CD8-positive, alpha-beta memory T cell (primary cell): ENCODE data around the gene PKIG. TPM values are rescaled to one million over a fixed set of nuclear protein-coding genes. Genes with fewer than 3 reads are reported as not detected.

Source experiments
- CTCF ChIA-PET: fragments of 350-600 bp; sonication (Branson Sonifier 250); formaldehyde crosslinking; loops from one replicate; lab custom pipeline; 2021; ENCODE audit warnings: antibody characterized with exemption; lab: Charles Lee
- POLR2A ChIA-PET: fragments of 350-600 bp; sonication (Branson Sonifier 250); formaldehyde crosslinking; loops from one replicate; lab custom pipeline; 2021; ENCODE audit warnings: antibody characterized with exemption; lab: Charles Lee
- DNase-seq, 5 donors: peaks; one replicate each; pipeline versions ENCODE4 v3.0.0 to v3.0.0-alpha.2; 2020 to 2022; ENCODE audit warnings: mixed read lengths in 1 of 5
- H3K27ac ChIP-seq: one replicate; pipeline ENCODE4 v1.7.0; 2013; ENCODE audit warnings: low read depth, mild to moderate bottlenecking, low read length, moderate library complexity
- H3K27me3 ChIP-seq: 2 replicates; pipeline ENCODE4 v1.7.0; 2013; ENCODE audit warnings: low read length, mild to moderate bottlenecking; ENCODE audit not compliant: insufficient read depth, poor library complexity, severe bottlenecking
- H3K36me3 ChIP-seq: 2 replicates; pipeline ENCODE4 v1.7.0; 2013; ENCODE audit warnings: mild to moderate bottlenecking, low read length, moderate library complexity; ENCODE audit not compliant: insufficient read depth
- H3K4me1 ChIP-seq: 2 replicates; pipeline ENCODE4 v1.7.0; 2013; ENCODE audit warnings: mild to moderate bottlenecking, low read length, moderate library complexity; ENCODE audit not compliant: insufficient read depth
- H3K4me3 ChIP-seq: 2 replicates; pipeline ENCODE4 v1.7.0; 2013; ENCODE audit warnings: mild to moderate bottlenecking, low read length
- H3K9me3 ChIP-seq: 2 replicates; pipeline ENCODE4 v1.7.0; 2013; ENCODE audit warnings: mild to moderate bottlenecking, low read length
- H3K27ac Mint-ChIP-seq, 8 donors: one replicate each; pipeline ENCODE4 v1.8.0; 2020 to 2021; ENCODE audit warnings: mixed read lengths in 8 of 8, mild to moderate bottlenecking in 6 of 8, inconsistent platforms in 3 of 8, moderate library complexity in 3 of 8
- H3K27me3 Mint-ChIP-seq, 2 donors: one replicate each; pipeline ENCODE4 v1.8.0; 2020 to 2021; ENCODE audit warnings: mixed read lengths in 2 of 2, mild to moderate bottlenecking in 1 of 2, moderate library complexity in 1 of 2
- H3K36me3 Mint-ChIP-seq, 3 donors: one replicate each; pipeline ENCODE4 v1.8.0; 2020 to 2021; ENCODE audit warnings: mixed read lengths in 3 of 3, inconsistent platforms in 1 of 3, mild to moderate bottlenecking in 1 of 3
- H3K4me1 Mint-ChIP-seq, 3 donors: one replicate each; pipeline ENCODE4 v1.8.0; 2020 to 2021; ENCODE audit warnings: mixed read lengths in 3 of 3, inconsistent platforms in 1 of 3, mild to moderate bottlenecking in 1 of 3
- H3K4me3 Mint-ChIP-seq, 7 donors: one replicate each; pipeline ENCODE4 v1.8.0; 2020 to 2021; ENCODE audit warnings: mixed read lengths in 7 of 7, mild to moderate bottlenecking in 6 of 7, moderate library complexity in 4 of 7, inconsistent platforms in 2 of 7
- H3K9me3 Mint-ChIP-seq, 5 donors: one replicate each; pipeline ENCODE4 v1.8.0; 2020 to 2022; ENCODE audit warnings: mixed read lengths in 5 of 5, mild to moderate bottlenecking in 3 of 5, moderate library complexity in 2 of 5, inconsistent platforms in 1 of 5
- polyA plus RNA-seq: library from polyadenylated mRNA; unstranded; fragments of 300-500 nt; fragmentation: Illumina TruSeq; gene quantifications from one replicate; pipeline ENCODE4 v1.2.3, GENCODE V29; 2021
- total RNA-seq, 2 experiments: library from RNA; stranded (reverse); gene quantifications; one replicate each; pipeline ENCODE4 v1.2.3, GENCODE V29; 2021

The PKIG gene
- total and polyA plus RNA-seq, 3 experiments from 2014 or later, result 0.97 to 4.9 (median 4.4) TPM

GRCh38 chr20:44632103-44632752 lies 49.8 kb downstream of the PKIG start:
- CTCF ChIA-PET, result interaction anchor here (1.5 kb wide), 1 partner anchor 51 kb away, joined by 4 read pairs; no protein-coding TSS in a partner anchor
- peaks cover 0 to 7% (median 0%) of the 10 kb centered on the region in 3 donors for H3K4me1 Mint-ChIP-seq
- no peak for DNase-seq
- POLR2A ChIA-PET, result no interaction called here
- peak overlapping the region in 3 of 8 donors; percentile 32 to 93 (median 75) for H3K27ac Mint-ChIP-seq
- no peaks in the 10 kb centered on the region for H3K9me3 Mint-ChIP-seq
- H3K27me3 ChIP-seq, result no peaks in the 10 kb centered on the region
- peaks cover 8 to 74% (median 18%) of the 10 kb centered on the region in 3 donors for H3K36me3 Mint-ChIP-seq
- peaks cover 21% of the 10 kb centered on the region for H3K36me3 ChIP-seq
- no peak overlapping the region for H3K4me3 ChIP-seq
- no peaks in the 10 kb centered on the region for H3K4me1 ChIP-seq
- no peaks in the 10 kb centered on the region for H3K9me3 ChIP-seq
- H3K27ac ChIP-seq, result no peak overlapping the region
- no peaks in the 10 kb centered on the region for H3K27me3 Mint-ChIP-seq
- no peak overlapping the region for H3K4me3 Mint-ChIP-seq

- H3K27ac ChIP-seq, result no peak overlapping the region
- no peaks in the 10 kb centered on the region for H3K27me3 Mint-ChIP-seq
- H3K27me3 ChIP-seq, result no peaks in the 10 kb centered on the region
- H3K4me3 Mint-ChIP-seq, result no peak overlapping the region
- H3K27ac Mint-ChIP-seq, result peak overlapping the region in 3 of 8 donors; percentile 22 to 68 (median 29)
- no peaks in the 10 kb centered on the region for H3K9me3 Mint-ChIP-seq
- no peak for DNase-seq
- H3K9me3 ChIP-seq, result no peaks in the 10 kb centered on the region
- no peaks in the 10 kb centered on the region for H3K4me1 ChIP-seq
- CTCF ChIA-PET, result interaction anchor here (1.0 to 1.5 kb wide), 2 partner anchors 50 to 52 kb away, joined by 3 to 4 read pairs; no protein-coding TSS in a partner anchor
- H3K4me3 ChIP-seq, result no peak overlapping the region
- H3K36me3 ChIP-seq, result peaks cover 17% of the 10 kb centered on the region
- POLR2A ChIA-PET, result no interaction called here
- H3K4me1 Mint-ChIP-seq, result peaks cover 0 to 4% (median 0%) of the 10 kb centered on the region in 3 donors
- peaks cover 8 to 66% (median 15%) of the 10 kb centered on the region in 3 donors for H3K36me3 Mint-ChIP-seq
Observed at GRCh38 chr20:44633187-44633810, 50.9 kb downstream of the PKIG start.

- DNase-seq, result no peak
- Histone ChIP-seq H3K4me3 (no peak overlapping the region), H3K36me3 (peaks cover 17% of the 10 kb centered on the region), H3K4me1 (no peaks in the 10 kb centered on the region), H3K27me3 (no peaks in the 10 kb centered on the region), H3K27ac (no peak overlapping the region), H3K9me3 (no peaks in the 10 kb centered on the region)
- Mint-ChIP-seq H3K36me3 (peaks cover 14 to 65% (median 19%) of the 10 kb centered on the region in 3 donors), H3K4me3 (no peak overlapping the region), H3K9me3 (no peaks in the 10 kb centered on the region), H3K27ac (peak overlapping the region in 1 of 8 donors; percentile 36), H3K27me3 (no peaks in the 10 kb centered on the region), H3K4me1 (peaks cover 0 to 9% (median 2%) of the 10 kb centered on the region in 3 donors)
- ChIA-PET POLR2A (no interaction called here), CTCF (interaction anchor here (0.7 to 1.0 kb wide), 2 partner anchors 10 to 52 kb away, joined by 3 read pairs; no protein-coding TSS in a partner anchor)
Observed at GRCh38 chr20:44633872-44634600, 51.7 kb downstream of the PKIG start.

GRCh38 chr20:44635877-44636276 lies 53.5 kb downstream of the PKIG start:
- H3K4me1 ChIP-seq, result peaks cover 3% of the 10 kb centered on the region
- CTCF ChIA-PET, result interaction anchor here (0.8 to 1.2 kb wide), 3 partner anchors 10 to 48 kb away, joined by 3 read pairs; no protein-coding TSS in a partner anchor
- H3K9me3 Mint-ChIP-seq, result no peaks in the 10 kb centered on the region
- H3K4me3 ChIP-seq, result no peak overlapping the region
- H3K27me3 ChIP-seq, result no peaks in the 10 kb centered on the region
- no peaks in the 10 kb centered on the region for H3K27me3 Mint-ChIP-seq
- POLR2A ChIA-PET, result interaction anchor here (0.7 kb wide), 1 partner anchor 19 kb away, joined by 4 read pairs; no protein-coding TSS in a partner anchor
- H3K4me3 Mint-ChIP-seq, result no peak overlapping the region
- peaks cover 17% of the 10 kb centered on the region for H3K36me3 ChIP-seq
- no peak overlapping the region for H3K27ac ChIP-seq
- peak overlapping the region in 1 of 8 donors; percentile 61 for H3K27ac Mint-ChIP-seq
- peaks cover 11 to 15% (median 12%) of the 10 kb centered on the region in 3 donors for H3K4me1 Mint-ChIP-seq
- DNase-seq, result no peak
- H3K36me3 Mint-ChIP-seq, result peaks cover 20 to 67% (median 23%) of the 10 kb centered on the region in 3 donors
- no peaks in the 10 kb centered on the region for H3K9me3 ChIP-seq

- no peak overlapping the region for H3K4me3 Mint-ChIP-seq
- peak overlapping the region in 2 of 8 donors; percentile 40 to 69 for H3K27ac Mint-ChIP-seq
Observed at GRCh38 chr20:44637042-44637441, 54.7 kb downstream of the PKIG start.

GRCh38 chr20:44637522-44638372 lies 55.4 kb downstream of the PKIG start:
- POLR2A ChIA-PET, result no interaction called here
- peaks cover 18 to 53% (median 20%) of the 10 kb centered on the region in 3 donors for H3K36me3 Mint-ChIP-seq

More at GRCh38 chr20:44637042-44637441, 54.7 kb downstream of the PKIG start:
- Histone ChIP-seq H3K4me3 (no peak overlapping the region), H3K4me1 (peaks cover 15% of the 10 kb centered on the region), H3K27me3 (no peaks in the 10 kb centered on the region), H3K27ac (no peak overlapping the region), H3K36me3 (peaks cover 17% of the 10 kb centered on the region), H3K9me3 (no peaks in the 10 kb centered on the region)
- H3K4me1 Mint-ChIP-seq, result peaks cover 21 to 23% (median 22%) of the 10 kb centered on the region in 3 donors
- ChIA-PET POLR2A (no interaction called here), CTCF (interaction anchor here (1.0 kb wide), 1 partner anchor 9 kb away, joined by 3 read pairs; no protein-coding TSS in a partner anchor)
- no peaks in the 10 kb centered on the region for H3K9me3 Mint-ChIP-seq
- no peaks in the 10 kb centered on the region for H3K27me3 Mint-ChIP-seq
- H3K36me3 Mint-ChIP-seq, result peaks cover 18 to 59% (median 20%) of the 10 kb centered on the region in 3 donors
- no peak for DNase-seq

GRCh38 chr20:44640522-44640921 lies 58.1 kb downstream of the PKIG start:
- Histone ChIP-seq H3K27me3 (no peaks in the 10 kb centered on the region), H3K36me3 (peaks cover 9% of the 10 kb centered on the region), H3K4me3 (no peak overlapping the region), H3K4me1 (peaks cover 50% of the 10 kb centered on the region), H3K27ac (no peak overlapping the region), H3K9me3 (no peaks in the 10 kb centered on the region)
- peak overlapping the region in 3 of 7 donors; percentile 29 to 75 (median 75) for H3K4me3 Mint-ChIP-seq
- H3K27me3 Mint-ChIP-seq, result peaks cover 0 to 1% of the 10 kb centered on the region in 2 donors
- CTCF ChIA-PET, result interaction anchor here (1.8 kb wide), 1 partner anchor 10 kb away, joined by 5 read pairs; no protein-coding TSS in a partner anchor
- H3K36me3 Mint-ChIP-seq, result peaks cover 16 to 29% (median 16%) of the 10 kb centered on the region in 3 donors
- POLR2A ChIA-PET, result no interaction called here
- H3K4me1 Mint-ChIP-seq, result peaks cover 53 to 58% (median 55%) of the 10 kb centered on the region in 3 donors
- peak overlapping the region; percentile 51 to 100 (median 96) for H3K27ac Mint-ChIP-seq
- DNase-seq, result no peak
- H3K9me3 Mint-ChIP-seq, result no peaks in the 10 kb centered on the region

More at GRCh38 chr20:44637522-44638372, 55.4 kb downstream of the PKIG start:
- H3K27me3 ChIP-seq, result no peaks in the 10 kb centered on the region
- no peak overlapping the region for H3K4me3 ChIP-seq
- Mint-ChIP-seq H3K4me3 (no peak overlapping the region), H3K27me3 (no peaks in the 10 kb centered on the region), H3K4me1 (peaks cover 28 to 30% (median 29%) of the 10 kb centered on the region in 3 donors), H3K27ac (peak overlapping the region in 2 of 8 donors; percentile 11 to 32), H3K9me3 (no peaks in the 10 kb centered on the region)
- DNase-seq, result no peak
- peaks cover 17% of the 10 kb centered on the region for H3K36me3 ChIP-seq
- peaks cover 22% of the 10 kb centered on the region for H3K4me1 ChIP-seq
- H3K9me3 ChIP-seq, result no peaks in the 10 kb centered on the region
- H3K27ac ChIP-seq, result no peak overlapping the region
- CTCF ChIA-PET, result interaction anchor here (1.0 to 2.3 kb wide), 2 partner anchors 8 to 45 kb away, joined by 3 to 9 read pairs; no protein-coding TSS in a partner anchor
